ENCODE measurements around the gene LRRC7.
A peak's percentile ranks its signal among the peaks of the same experiment; 100 is the strongest.

Gene LRRC7

DNA sequence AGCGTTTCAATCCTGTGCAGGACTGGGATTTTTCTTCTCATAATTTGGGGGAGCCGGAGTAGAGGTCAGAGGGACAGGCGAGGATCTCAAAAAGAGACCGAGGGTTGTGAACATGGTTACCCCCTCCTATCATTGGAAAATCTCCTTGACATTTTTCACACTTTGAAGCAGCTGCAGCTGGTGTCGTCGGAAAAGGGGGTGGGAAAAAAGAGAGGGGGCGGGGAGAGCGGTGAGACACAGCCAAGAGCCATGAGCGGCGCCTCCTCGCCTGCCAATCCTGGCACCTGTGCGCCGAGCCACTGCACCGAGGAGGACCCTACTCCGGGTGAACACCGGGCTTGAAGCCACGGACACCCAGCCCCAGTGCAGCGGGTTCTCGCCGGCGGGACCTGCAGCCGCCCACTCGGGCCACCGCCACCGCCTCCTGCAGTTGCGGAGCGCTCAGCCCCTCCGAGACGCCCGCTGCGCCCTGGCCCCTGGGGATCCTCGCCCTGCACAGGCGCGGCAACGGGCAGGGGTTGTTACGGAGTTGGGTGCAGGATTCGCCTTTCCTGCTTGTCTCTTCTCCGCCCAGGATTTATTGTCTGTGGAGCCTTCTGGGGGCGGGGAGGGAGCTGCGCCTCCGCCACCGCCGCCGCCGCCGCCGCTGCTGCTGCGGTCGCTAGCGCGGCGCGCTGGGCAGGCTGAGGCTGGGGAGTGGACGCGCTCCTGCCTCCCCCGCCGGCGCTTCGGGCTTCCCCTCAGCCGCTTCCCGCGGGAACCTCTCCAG is at the start of gene LRRC7:
LRRC7 (plus strand) TSS at position 271 of the 769 bp plus-strand sequence. CDS start 718 bp downstream, outside the sequence.
- DNase-seq: peak; percentile 26 to 83 (median 69)
- intact Hi-C loops (cut with DNase I): loop anchor here (5.0 kb wide), 1 partner anchor 94 kb away; no protein-coding TSS in a partner anchor

DNA sequence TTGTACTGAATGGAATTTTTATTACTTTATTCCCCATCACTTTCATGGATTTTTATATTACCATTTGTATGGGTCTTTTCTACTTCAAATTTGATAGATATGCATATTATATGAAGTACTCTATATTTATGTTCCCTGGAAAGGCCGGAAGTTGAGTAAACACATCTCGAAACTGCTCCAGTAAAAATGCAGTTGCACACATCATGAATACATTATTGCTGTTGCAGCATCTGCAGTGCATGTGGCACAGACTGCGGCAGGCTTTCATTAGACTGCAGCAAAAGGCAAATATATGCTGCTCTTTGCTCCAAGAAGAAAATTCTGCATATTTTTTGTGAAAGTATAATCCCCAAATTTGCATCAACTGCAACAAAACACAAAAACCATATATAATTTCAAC is 48.7 kb upstream of the LRRC7 start:
- intact Hi-C loops (cut with DNase I): no loop called here
- no peak for DNase-seq

DNA sequence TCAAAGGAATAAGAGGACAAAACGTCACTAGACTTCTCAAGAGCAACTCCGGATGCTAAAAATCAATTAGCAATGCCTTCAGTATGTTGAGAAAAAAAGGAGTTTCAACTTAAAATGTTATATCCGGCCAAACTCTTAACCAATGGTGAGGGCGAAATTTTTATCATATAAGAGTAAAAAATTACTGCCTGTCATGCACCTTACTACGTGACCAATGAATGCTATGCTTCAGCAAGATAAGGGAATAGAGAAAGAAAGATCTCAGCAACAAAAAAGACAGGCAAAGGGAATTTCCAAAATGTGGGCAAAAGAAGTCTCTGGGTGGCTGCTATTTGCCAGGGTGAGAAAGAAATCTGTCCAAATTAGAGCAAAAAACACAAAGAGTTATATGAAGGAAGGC is 47.4 kb upstream of the LRRC7 start:
- intact Hi-C loops (cut with DNase I): no loop called here
- no peak for DNase-seq

DNA sequence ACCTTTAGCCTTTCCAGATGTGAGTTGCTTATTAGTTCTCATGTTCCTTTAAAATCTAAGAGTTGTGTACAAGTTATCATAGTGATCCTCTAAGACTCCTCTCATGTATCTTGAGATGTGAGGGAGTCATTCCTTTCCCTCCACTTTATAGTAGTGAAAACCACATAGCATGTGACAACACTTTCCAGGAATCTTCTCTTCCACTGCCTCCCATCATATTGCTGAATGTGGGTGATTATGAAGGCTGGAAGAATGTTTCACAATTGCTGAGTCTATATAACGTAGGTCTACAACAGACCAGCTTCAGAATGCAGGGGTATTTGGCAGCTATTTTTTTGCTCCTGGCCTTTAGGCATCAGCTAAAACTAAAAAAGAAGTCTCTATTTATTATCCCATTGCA is 44.7 kb upstream of the LRRC7 start:
- DNase-seq: no peak
- intact Hi-C loops (cut with DNase I): no loop called here

DNA sequence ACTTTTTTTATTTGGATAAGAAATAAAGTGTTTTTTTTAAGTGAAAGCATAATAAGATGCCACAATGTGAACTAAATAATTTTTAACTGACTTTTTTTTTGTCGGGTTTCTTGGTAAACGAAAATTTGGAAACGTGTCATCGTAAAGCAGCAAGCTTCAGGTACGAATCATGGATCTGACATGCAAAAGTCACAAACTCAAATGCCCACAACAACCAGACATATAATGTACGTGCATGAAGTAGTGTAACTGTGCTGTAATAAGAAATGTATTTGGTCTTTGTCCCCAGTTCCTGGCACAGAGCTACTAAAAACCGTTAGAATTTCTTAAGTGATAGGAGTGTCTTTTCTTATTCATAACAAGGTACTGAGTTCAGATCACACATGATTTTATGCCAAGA is 44.3 kb upstream of the LRRC7 start:
- DNase-seq: no peak
- intact Hi-C loops (cut with DNase I): no loop called here

DNA sequence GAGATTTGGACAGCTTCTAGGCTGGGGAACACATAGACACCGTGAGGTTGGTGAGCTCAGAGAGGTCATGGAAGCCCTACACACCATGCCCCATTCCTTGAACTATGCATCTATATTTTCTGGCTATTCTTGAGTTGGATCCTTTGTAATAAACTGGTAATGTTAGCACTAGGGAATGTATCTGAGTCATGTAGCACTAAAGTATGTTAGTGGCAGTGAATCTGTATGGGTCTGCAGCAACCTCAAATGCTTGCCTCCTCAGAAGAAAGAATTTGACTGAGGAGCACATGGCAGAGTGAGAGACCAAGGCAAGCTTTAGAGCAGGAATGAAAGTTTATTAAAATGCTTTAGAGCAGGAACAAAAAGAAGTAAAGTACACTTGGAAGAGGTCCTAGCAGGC is 43.7 kb upstream of the LRRC7 start:
- intact Hi-C loops (cut with DNase I): no loop called here
- no peak for DNase-seq

DNA sequence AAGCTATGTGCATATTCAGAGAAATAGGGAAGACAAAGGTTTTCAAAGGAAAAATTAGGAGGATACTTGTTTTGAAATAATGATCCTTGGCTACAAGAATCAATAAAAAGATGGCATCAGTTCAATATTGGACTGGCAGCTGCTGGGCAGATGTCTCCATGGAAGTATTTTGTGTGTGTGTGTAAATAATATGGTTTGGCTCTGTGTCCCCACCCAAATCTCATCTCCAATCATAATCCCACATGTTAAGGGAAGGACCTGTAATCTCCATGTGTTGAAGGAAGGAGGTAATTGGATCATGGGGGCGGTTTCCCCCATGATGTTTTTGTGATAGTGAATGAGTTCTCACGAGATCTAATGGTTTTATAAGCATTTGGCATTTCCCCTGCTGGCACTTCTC is 40.4 kb upstream of the LRRC7 start:
- DNase-seq: no peak
- intact Hi-C loops (cut with DNase I): no loop called here

DNA sequence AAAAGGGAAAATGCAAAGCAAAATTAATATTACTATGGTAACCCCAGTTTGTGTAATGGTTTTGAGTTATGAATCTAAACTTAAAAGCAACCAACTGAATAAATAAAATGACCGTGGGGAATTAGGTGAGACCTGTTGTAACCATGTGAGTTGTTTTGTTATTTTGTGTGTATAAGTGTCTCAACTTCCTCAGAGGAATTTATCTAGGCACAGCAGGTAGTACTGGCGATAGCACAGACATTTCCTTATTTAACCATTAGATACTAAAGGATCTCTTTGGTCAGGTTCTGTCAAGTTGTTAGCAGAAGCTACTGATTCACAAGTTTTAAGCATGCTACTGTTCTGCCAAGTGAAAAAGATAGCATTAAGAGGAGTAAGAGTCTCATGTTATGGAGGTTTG is 39.3 kb upstream of the LRRC7 start:
- intact Hi-C loops (cut with DNase I): no loop called here
- DNase-seq: no peak

DNA sequence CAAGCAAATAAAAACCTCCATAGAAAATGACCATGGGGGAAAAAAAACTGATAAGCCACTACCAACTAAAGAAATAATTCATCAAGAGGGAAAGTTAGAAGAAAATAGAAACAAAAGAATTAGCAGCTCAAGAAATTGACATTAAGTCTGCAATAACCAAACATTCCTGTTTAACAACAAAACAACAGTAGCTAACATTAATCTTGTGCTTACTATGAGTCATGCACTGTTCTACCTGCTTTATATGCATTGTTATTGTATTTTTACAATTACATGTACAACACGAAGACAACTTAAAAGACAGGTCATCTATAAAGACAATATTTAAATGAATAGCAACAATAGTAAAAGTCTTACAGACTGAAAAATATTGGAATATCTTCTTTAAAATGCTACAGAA is 34.4 kb upstream of the LRRC7 start:
- intact Hi-C loops (cut with DNase I): no loop called here
- DNase-seq: no peak

DNA sequence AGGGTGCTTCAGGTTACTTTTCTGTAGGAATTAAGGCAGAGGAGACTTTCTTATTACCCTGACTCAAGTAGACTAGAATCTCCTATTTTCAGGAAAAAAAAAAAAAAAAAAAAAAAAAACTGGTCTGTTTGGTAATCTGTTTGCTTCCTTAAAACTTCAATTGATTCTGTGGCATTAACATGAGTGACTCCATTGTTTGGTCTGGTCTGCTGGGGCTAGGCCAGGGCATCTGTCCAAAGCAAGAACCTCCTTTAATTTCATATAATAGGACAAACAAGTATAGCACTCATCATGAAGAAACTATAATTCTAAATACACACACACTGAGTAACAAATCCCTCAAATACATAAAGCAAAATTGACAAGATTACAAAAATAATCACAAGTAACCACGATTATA is 32.9 kb upstream of the LRRC7 start:
- DNase-seq: peak in 12 of 42 donors; percentile 8 to 41 (median 14)
- intact Hi-C loops (cut with DNase I): no loop called here

DNA sequence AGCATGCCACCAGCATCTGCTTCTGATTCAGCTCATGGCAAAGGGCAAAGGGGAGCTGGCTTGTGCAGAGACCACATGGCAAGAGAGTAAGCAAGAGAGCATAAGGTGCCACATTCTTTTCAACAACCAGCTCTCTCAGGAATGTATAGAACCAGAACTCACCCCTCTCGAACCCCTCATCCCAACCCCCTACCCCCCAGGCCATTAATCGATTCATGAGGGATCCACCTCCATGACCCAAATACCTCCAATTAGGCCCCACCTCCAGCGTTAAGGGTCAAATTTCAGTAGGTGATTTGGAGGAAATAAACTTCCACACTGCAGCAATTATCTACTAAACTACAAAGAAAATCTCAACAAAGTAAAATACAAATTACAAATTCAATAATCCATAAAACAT is 32.2 kb upstream of the LRRC7 start:
- intact Hi-C loops (cut with DNase I): no loop called here
- DNase-seq: no peak

DNA sequence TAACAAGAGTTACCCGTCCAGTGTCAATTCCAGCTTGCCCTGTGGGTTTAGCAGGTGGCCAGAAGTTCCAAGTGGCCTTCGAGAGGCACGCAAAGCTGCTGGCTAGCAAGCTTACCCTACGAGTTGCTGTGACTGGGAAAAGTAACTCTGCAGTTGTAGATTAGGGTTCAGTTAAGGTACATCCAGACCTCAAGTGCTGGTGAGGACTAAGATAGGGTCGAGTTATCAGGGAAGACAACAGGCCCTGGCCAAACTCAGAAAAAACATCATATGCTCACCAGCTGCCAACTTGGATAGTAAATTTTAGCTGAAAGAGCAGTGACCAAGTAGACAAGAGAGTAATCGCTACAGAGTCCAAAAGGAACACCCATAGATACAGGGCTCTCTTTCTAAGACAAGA is 27.7 kb upstream of the LRRC7 start:
- intact Hi-C loops (cut with DNase I): no loop called here
- DNase-seq: no peak

DNA sequence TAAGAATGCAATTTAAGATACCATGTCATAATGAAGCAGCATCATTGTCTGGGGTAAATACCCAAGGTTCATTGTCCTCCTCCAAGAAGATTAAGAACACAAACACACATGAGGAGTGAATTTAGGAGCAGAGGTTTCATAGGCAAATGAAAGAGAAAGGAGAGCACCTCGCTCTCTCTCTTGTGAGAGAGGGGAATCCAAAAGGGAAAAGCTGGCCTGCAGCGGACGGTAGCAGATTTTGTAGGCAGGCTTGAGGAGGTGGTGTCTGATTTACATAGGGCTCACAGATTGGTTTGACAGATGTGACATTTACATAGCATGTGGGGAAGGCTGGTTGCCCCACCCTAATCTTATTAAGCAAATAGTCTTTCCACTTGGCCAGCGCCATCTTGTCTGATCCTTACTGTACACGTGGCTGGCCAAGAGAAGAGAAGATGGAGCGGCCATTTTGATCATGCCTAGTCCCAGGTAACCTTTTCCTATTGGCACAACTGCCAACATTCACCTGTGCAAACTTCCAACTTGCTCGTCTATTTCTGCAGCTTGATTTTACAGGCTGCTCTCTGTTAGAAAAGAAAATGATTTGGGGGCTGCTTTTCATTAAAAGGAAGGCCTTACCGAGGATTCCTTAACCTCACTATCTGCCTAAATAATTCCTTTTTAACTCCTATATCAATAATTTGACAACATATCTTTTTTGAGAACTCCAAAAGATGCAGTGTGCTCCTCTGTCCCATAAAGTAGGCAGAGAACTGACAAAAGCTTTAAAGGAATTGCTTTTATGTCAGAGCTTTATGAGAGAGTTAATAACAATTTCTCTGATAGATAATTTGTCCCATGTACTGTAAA is 16.0 kb upstream of the LRRC7 start:
- no peak for DNase-seq
- intact Hi-C loops (cut with DNase I): no loop called here

DNA sequence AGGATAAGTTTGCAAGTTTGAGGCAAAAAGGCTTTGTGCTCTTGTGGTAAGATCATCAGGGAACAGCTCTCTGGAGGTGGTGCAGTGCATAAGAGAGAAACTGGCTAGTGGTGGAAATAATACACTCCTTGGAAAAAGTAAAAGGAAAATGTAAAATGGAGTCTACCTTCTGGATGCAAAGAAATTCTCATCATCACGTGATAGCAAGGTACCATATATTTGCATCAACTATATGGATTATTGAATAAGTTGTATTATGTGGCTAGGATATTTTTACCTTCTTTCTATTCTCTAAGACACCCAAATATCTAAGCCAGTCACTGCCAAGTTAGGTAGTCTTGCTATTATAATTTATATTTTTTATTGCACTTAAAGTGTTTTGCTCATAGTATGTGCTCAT is 14.0 kb upstream of the LRRC7 start:
- intact Hi-C loops (cut with DNase I): no loop called here

DNA sequence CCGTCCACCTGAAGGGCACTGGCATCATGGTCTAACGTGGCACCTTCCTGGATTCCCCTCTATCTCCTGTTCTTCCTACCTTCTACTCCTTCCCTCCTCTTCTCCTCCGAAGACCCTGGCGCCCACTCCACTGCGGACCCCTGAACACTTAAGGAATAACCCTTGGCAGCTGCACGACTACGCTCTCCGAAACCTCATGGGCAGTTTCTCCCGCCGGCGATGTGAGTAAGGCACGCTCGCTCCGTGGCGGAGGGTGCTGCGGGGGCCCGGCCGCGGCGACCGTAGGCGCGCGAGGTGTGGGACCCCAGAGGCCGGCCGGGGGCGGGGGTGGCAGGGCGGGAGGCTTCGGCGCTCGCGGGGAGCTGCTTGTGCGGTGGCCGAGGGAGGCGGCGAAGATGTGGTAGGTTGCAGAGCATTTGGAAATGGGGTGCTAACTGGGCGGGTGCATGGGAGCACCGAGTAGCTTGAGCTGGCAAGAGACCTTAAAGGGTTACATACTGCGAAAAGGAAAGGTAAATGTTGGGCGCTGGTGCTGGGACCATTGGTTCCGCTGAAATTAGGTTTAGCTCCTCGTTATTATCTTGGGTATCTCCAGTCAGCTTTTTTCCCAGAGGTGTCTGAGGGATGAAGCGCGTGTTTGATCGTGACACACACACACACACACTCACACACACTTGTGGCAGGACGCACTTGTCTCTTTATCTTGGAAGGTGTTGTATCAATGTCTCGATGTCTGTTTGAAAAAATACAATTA is 876 bp downstream of the LRRC7 start:
- intact Hi-C loops (cut with DNase I): loop anchor here (5.0 kb wide), 1 partner anchor 94 kb away; no protein-coding TSS in a partner anchor
- peak in 34 of 42 donors; percentile 3 to 64 (median 32) for DNase-seq

More for the DNA sequence above, 14.0 kb upstream of the LRRC7 start:
- DNase-seq: no peak

DNA sequence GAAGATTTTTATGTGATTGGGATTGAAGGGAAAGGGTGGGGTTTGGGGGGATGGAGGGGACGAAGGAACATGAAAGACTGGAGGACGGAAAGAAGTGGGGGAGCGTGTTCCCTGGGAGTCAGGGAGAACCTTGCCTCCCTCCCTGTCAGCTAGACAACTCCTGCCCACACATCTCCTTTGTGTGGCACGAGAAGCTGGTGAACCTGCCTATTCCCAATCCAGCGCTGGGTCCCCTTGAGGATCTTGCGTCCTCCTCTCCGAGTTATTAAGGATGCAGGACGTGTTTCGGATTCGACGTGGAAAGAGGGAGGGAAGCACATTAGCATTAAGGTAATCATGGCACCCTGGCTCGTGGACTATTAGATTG is 1.4 kb downstream of the LRRC7 start:
- intact Hi-C loops (cut with DNase I): loop anchor here (5.0 kb wide), 1 partner anchor 93 kb away; no protein-coding TSS in a partner anchor
- DNase-seq: peak; percentile 20 to 81 (median 54)

DNA sequence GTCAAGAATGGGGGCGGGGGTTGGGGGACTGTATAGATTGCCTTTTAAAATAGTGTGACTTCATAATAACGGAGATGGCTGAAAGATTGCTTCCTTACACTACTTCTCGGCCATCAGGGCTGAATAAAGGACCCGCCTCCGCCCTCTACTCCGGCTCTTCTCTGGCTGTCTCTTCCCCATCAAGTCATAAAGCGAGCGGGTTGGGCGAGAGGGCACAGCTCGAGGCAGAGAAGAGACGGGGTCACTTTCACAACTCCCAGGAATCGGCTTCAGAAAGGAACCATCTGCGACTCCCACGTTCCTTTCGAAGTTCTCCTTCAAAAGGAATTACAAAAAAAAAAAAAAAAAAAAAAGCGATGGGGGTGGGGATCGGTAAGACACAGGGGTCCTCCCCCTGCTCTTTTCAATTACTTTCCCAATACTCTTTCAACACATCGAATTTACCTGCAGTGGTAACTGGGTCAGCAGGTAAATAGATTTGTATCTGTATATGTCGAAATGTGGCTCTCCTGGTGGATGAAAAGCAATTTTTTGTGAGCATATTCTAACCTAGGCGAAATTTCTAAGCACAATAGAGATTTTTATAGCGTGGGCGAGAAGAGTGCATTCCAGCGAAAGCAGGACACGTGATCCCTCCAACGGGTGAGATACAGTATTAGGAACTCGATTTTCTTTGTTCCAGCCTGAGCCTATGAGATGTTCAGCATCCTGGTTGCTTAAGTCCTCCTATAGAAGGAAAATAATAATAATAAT is 2.0 kb downstream of the LRRC7 start:
- DNase-seq: peak in 41 of 42 donors; percentile 8 to 79 (median 52)
- intact Hi-C loops (cut with DNase I): loop anchor here (5.0 kb wide), 1 partner anchor 93 kb away; no protein-coding TSS in a partner anchor

DNA sequence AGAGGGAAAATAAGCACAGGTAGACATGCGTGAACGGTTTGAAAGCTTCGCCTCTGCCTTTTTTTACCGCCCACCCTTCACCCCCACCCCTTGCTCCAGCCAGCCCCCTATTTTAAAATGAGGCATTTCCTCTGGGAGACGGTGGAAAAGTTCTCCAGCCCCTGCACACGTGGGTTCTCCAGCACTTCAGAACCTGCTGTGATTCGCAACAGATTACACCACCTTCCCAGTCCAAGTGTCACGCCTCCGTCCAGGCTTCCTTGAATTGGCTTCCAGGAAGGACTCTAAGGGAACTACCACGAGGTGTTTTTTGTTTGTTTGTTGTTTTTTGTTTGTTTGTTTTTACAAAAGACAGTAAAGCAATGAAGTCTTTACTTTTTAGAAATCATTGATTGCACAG is 2.6 kb downstream of the LRRC7 start:
- intact Hi-C loops (cut with DNase I): no loop called here
- DNase-seq: peak in 36 of 42 donors; percentile 9 to 67 (median 42)

DNA sequence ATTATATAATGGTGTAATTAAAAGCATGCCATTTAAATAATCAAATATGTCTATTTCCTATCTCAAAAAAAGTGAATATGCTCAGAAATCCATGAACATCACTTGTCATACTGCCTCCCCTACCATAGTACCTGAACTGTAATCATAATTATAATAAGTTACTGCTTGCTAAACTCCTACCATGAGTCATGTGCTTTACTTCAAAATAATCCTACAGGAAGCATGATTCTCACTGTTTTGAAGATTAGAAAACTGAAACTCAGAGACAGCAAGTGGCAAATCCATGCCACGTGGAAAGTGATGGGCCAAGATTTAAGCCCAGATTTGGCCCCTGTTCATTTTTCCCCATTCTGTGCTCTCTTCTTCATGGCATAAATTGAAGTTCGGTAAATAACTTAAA is 5.2 kb downstream of the LRRC7 start:
- intact Hi-C loops (cut with DNase I): no loop called here
- DNase-seq: no peak

Data from head of caudate nucleus (tissue), 42 donors.